GM12801 (cell line): ENCODE data around the gene YBEY.

Source experiments
- TF ChIP-seq, protein P1 (sequence below): IDR thresholded peaks from one replicate; pipeline ENCODE4 v1.5.1; 2011; ENCODE audit warnings: control low read depth; ENCODE audit not compliant: insufficient read length; ENCODE audit errors: extremely low read depth

YBEY gene

GRCh38 chr21:46312949-46313348 is 26.8 kb downstream of the YBEY start:
- TF ChIP-seq, protein P1, sequence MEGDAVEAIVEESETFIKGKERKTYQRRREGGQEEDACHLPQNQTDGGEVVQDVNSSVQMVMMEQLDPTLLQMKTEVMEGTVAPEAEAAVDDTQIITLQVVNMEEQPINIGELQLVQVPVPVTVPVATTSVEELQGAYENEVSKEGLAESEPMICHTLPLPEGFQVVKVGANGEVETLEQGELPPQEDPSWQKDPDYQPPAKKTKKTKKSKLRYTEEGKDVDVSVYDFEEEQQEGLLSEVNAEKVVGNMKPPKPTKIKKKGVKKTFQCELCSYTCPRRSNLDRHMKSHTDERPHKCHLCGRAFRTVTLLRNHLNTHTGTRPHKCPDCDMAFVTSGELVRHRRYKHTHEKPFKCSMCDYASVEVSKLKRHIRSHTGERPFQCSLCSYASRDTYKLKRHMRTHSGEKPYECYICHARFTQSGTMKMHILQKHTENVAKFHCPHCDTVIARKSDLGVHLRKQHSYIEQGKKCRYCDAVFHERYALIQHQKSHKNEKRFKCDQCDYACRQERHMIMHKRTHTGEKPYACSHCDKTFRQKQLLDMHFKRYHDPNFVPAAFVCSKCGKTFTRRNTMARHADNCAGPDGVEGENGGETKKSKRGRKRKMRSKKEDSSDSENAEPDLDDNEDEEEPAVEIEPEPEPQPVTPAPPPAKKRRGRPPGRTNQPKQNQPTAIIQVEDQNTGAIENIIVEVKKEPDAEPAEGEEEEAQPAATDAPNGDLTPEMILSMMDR, result no peak

- TF ChIP-seq, protein P1, result no peak
Measured at GRCh38 chr21:46314441-46315020, 28.4 kb downstream of the YBEY start.

DNA sequence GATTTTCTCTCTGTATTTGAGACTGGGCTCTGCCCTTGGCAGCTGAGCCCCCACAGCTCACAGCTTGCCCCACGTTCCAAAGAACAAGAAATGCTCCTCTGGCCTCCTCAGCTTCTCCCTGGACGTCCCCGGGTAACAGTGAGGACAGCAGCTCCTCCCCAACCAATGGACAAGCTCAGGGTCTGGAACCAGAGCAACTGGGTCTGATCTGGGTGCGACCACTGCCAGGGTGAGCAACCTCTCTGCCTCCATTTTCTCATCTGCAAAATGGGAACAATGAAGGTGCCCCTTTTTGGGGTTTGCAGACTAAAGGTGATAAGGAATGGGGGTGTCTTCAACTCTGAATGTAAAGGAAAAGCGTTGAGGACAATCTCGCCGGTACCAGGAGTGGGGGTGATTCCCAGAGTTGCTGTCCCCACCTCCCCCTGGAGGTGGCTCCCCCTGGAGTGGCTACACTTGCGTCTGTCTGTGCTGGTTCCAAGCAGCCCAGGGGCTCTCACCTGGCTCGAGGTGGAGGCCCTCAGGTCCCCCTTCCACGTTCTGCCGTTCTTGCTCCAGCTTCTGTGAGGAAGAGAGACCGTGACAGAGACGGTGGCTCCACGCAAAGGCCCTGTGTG is 30.7 kb downstream of the YBEY start:
- TF ChIP-seq, protein P1, result no peak

- TF ChIP-seq, protein P1, result no peak
Measured at GRCh38 chr21:46317710-46318463, 31.7 kb downstream of the YBEY start.

DNA sequence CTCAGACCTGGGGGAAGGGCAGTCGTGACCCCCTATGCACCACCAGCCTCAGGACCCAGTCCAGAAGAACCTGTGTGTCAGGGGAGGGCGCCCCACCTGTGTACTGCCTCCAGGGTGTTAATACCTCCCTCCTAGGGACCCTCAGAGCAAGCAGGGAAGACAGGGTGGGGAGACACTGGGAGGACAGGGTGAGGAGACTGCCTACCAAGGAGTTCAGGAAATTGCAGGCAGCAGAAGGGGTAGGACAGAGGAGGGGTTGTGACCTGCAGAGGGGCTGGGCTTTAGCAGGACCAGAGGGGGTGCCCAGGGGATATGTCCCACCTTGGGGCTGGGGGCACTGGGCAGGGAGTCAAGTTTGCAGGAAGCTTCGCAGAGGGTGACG is 32.3 kb downstream of the YBEY start:
- TF ChIP-seq, protein P1, result no peak

DNA sequence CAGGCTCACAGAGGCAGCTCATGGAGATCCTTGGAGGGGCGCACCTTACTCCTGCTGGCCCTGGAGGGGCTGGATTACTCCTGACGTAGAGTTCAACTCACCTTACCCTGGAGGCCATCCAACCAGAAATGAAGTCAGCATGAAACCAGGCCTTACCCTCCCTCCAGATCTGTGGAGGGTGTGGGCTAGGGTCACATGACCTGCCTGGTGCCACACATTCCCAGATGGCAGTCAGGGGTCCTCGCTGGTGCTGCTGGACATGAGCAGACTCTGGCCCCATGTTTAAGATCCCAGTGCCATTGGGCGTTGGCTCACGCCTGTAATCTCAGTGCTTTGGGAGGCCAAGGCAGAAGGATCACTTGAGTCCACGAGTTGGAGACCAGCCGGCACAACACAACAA is 33.0 kb downstream of the YBEY start:
- TF ChIP-seq, protein P1, result no peak

- TF ChIP-seq, protein P1, result no peak
Measured at GRCh38 chr21:46320331-46320801, 34.2 kb downstream of the YBEY start.
